HCT116 (cell line): ENCODE results near the gene GIN1. TPM values are rescaled to one million over a fixed set of nuclear protein-coding genes. Genes with fewer than 3 reads are reported as not detected.

ENCODE experiments used
- ATAC-seq: fragments of 200-7000 bp; cut with Tn5 transposase; 2 replicates; pipeline ENCODE4 v1.9.1; 2020; ENCODE audit warnings: mild to moderate bottlenecking, moderate library complexity
- BruUV-seq: library from RNA; stranded (reverse); fragments of 400-500 nt; replicated peaks from 2 replicates; lab custom pipeline; 2021; lab: Mats Ljungman, UMichigan
- CTCF ChIA-PET: fragments of 300-600 bp; sonication (Branson Sonifier 250); formaldehyde crosslinking; loops from one replicate; lab custom pipeline; 2021; ENCODE audit warnings: antibody characterized with exemption; lab: Charles Lee
- POLR2A ChIA-PET: fragments of 300-600, 350-600 bp; sonication (Branson Sonifier 250); formaldehyde crosslinking; loops from one replicate; lab custom pipeline; 2021; ENCODE audit warnings: antibody characterized with exemption; lab: Charles Lee
- RAD21 ChIA-PET, 2 experiments: fragments of 300-600 bp; sonication (Branson Sonifier 250); formaldehyde crosslinking; loops; one replicate each; lab custom pipeline; 2023; ENCODE audit warnings: low total read pairs in 2 of 2; ENCODE audit not compliant: uncharacterized antibody in 2 of 2, unreplicated experiment in 2 of 2, low non-redundant PET in 1 of 2; lab: Charles Lee
- DNase-seq: peaks from one replicate; pipeline ENCODE4 v3.0.0-alpha.2; 2010; ENCODE audit warnings: low read depth, low spot score
- H2AFZ ChIP-seq: fragments of 200-600 bp; shearing (Covaris generic), sonication (generic); 2 replicates; pipeline ENCODE4 v1.6.1; 2017; ENCODE audit warnings: low read depth, mixed run types, mixed read lengths, antibody characterized with exemption, low read length; ENCODE audit not compliant: poor library complexity, severe bottlenecking
- H3K27ac ChIP-seq: 2 replicates; pipeline ENCODE4 v1.5.1; 2012; ENCODE audit warnings: low read depth, low read length
- H3K27me3 ChIP-seq: fragments of 200-600 bp; sonication (generic); 2 replicates; pipeline ENCODE4 v1.6.1; 2016; ENCODE audit warnings: mixed run types, low read length, mixed read lengths; ENCODE audit not compliant: insufficient read depth
- H3K36me3 ChIP-seq, 2 experiments: fragments of 200-500 bp in 1 of 2; fragments of 200-600 bp in 1 of 2; sonication (Bioruptor generic) in 1 of 2; sonication (generic) in 1 of 2; 2 replicates each; pipeline versions ENCODE4 v1.5.1 to v1.6.1; 2014 to 2016; ENCODE audit warnings: low read length in 2 of 2, inconsistent platforms in 1 of 2, mixed read lengths in 1 of 2, mixed run types in 1 of 2; ENCODE audit not compliant: insufficient read depth in 2 of 2, control insufficient read depth in 1 of 2
- H3K4me1 ChIP-seq, 2 experiments: fragments of 200-600 bp in 1 of 2; sonication (generic) in 1 of 2; 2 replicates each; pipeline versions ENCODE4 v1.5.1 to v1.6.1; 2012 to 2017; ENCODE audit warnings: low read length in 2 of 2, inconsistent platforms in 1 of 2, mild to moderate bottlenecking in 1 of 2, mixed read lengths in 1 of 2, mixed run types in 1 of 2, moderate library complexity in 1 of 2; ENCODE audit not compliant: insufficient read depth in 2 of 2, control insufficient read depth in 1 of 2
- H3K4me2 ChIP-seq: fragments of 200-600 bp; sonication (generic); 2 replicates; pipeline ENCODE4 v1.6.1; 2017; ENCODE audit warnings: mixed run types, low read length, mixed read lengths
- H3K4me3 ChIP-seq, 2 experiments: fragments of 200-600 bp in 1 of 2; sonication (generic) in 1 of 2; replicated peaks in 1 of 2; 2 replicates each; pipeline ENCODE4 v1.5.1; 2011 to 2016; ENCODE audit warnings: low read length in 2 of 2, control low read depth in 1 of 2, low read depth in 1 of 2, mild to moderate bottlenecking in 1 of 2, mixed read lengths in 1 of 2, mixed run types in 1 of 2
- H3K79me2 ChIP-seq: fragments of 200-600 bp; sonication (generic); 2 replicates; pipeline ENCODE4 v1.6.1; 2017; ENCODE audit warnings: mild to moderate bottlenecking, mixed run types, low read length, moderate library complexity, mixed read lengths; ENCODE audit not compliant: insufficient read depth
- H3K9ac ChIP-seq: fragments of 200-600 bp; sonication (generic); 2 replicates; pipeline ENCODE4 v1.6.1; 2016; ENCODE audit warnings: low read length, mixed read lengths
- H3K9me2 ChIP-seq: fragments of 200-600 bp; sonication (generic), shearing (Covaris generic); 2 replicates; pipeline ENCODE4 v1.6.1; 2017; ENCODE audit warnings: mixed run types, mild to moderate bottlenecking, moderate library complexity; ENCODE audit not compliant: insufficient read depth
- H3K9me3 ChIP-seq, 2 experiments: fragments of 200-500 bp in 1 of 2; fragments of 200-600 bp in 1 of 2; sonication (Bioruptor generic) in 1 of 2; sonication (generic) in 1 of 2; 2 replicates each; pipeline ENCODE4 v1.6.1; 2014 to 2017; ENCODE audit warnings: low read length in 2 of 2, mixed read lengths in 2 of 2, inconsistent platforms in 1 of 2, low read depth in 1 of 2, mild to moderate bottlenecking in 1 of 2, mixed run types in 1 of 2, moderate library complexity in 1 of 2; ENCODE audit not compliant: control insufficient read depth in 1 of 2, insufficient read depth in 1 of 2
- H4K20me1 ChIP-seq: fragments of 200-600 bp; sonication (generic), shearing (Covaris generic); 2 replicates; pipeline ENCODE4 v1.6.1; 2017; ENCODE audit warnings: mixed run types, mild to moderate bottlenecking, moderate library complexity; ENCODE audit not compliant: insufficient read depth
- ATF3 ChIP-seq: IDR thresholded peaks from 2 replicates; pipeline ENCODE4 v1.6.1; 2012
- CBX3 ChIP-seq: IDR thresholded peaks from 2 replicates; pipeline ENCODE4 v1.6.1; 2012; ENCODE audit warnings: low read depth
- EGR1 ChIP-seq: IDR thresholded peaks from 2 replicates; pipeline ENCODE4 v1.6.1; 2012; ENCODE audit warnings: low read depth
- EZH2 ChIP-seq: fragments of 200-600 bp; sonication (generic); IDR thresholded peaks from 2 replicates; pipeline ENCODE4 v1.6.1; 2017; ENCODE audit warnings: antibody characterized with exemption, mixed run types
- POLR2A ChIP-seq: IDR thresholded peaks from 2 replicates; pipeline ENCODE4 v1.7.0; 2011; ENCODE audit warnings: borderline replicate concordance; ENCODE audit not compliant: insufficient read depth, insufficient read length; ENCODE audit errors: extremely low read depth
- POLR2AphosphoS5 ChIP-seq: IDR thresholded peaks from 2 replicates; pipeline ENCODE4 v1.6.1; 2011; ENCODE audit warnings: mild to moderate bottlenecking, low read depth, low read length, moderate library complexity
- RAD21 ChIP-seq: IDR thresholded peaks from 2 replicates; pipeline ENCODE4 v1.6.1; 2012; ENCODE audit warnings: low read depth, mild to moderate bottlenecking
- SIN3A ChIP-seq: IDR thresholded peaks from 2 replicates; pipeline ENCODE4 v1.6.1; 2012; ENCODE audit warnings: low read depth
- ZNF274 ChIP-seq: fragments of 200-500 bp; sonication (Bioruptor generic); IDR thresholded peaks from 2 replicates; pipeline ENCODE4 v1.6.1; 2014; ENCODE audit warnings: mild to moderate bottlenecking, low read depth, low read length, inconsistent platforms
- intact Hi-C: fragments of 100-400 bp; cut with micrococcal nuclease; formaldehyde crosslinking; loops from 2 replicates; pipeline ENCODE4 v1.10.0; 2022
- total RNA-seq: library from RNA; stranded (reverse); gene quantifications from one replicate; pipeline ENCODE4 v1.2.1, GENCODE V29; 2021; ENCODE audit not compliant: unreplicated experiment
- TF ChIP-seq, protein P1 (sequence below): IDR thresholded peaks from 2 replicates; pipeline ENCODE4 v1.6.1; 2011; ENCODE audit warnings: mild to moderate bottlenecking, low read length, moderate library complexity; ENCODE audit not compliant: insufficient replicate concordance; ENCODE audit errors: extremely low read depth

The GIN1 gene
- total RNA-seq, 1 experiment from 2014 or later, result 11.0 TPM

DNA sequence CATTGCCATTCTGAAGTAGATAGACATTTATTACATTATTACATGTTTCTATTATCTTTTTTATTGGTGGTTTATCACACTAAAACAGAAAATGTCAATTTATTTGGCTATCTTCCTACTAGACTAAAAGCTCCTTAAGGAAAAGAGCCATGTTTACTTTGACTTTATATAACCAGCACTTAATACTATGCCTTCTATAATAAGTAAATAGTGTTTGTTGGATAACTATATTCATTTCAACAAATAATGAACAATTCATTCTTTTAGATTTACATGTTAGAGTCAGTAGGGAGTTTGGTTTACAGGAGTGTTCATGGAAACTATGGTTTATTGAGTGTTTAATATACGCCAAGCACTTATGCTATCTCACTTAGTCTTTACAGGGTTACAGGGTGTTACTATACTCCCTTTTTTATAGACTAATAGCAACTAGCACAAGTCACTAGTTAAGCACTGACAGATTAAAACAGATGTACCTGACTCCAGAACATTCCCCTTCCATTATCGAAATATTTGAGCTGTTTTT lies 7.4 kb upstream of the GIN1 start:
- H3K36me3 ChIP-seq, result no peaks in the 10 kb centered on the region
- H2AFZ ChIP-seq, result no peak overlapping the region
- H3K9me3 ChIP-seq, result no peaks in the 10 kb centered on the region
- intact Hi-C loops, result loop anchor here (10.0 kb wide), 1 partner anchor 353 kb away; no protein-coding TSS in a partner anchor
- ATAC-seq, result no peak
- H3K4me1 ChIP-seq, result no peaks in the 10 kb centered on the region
- CTCF ChIA-PET, result interaction anchor here (1.6 kb wide), 1 partner anchor 12 kb away, joined by 4 read pairs; no protein-coding TSS in a partner anchor
- no peak overlapping the region for H3K9ac ChIP-seq
- RAD21 ChIA-PET, result no interaction called here
- DNase-seq, result no peak
- H3K4me3 ChIP-seq, result no peak overlapping the region
- no peak for TF ChIP-seq SIN3A
- no peak for TF ChIP-seq RAD21
- no peak for TF ChIP-seq CBX3
- TF ChIP-seq, protein P1, sequence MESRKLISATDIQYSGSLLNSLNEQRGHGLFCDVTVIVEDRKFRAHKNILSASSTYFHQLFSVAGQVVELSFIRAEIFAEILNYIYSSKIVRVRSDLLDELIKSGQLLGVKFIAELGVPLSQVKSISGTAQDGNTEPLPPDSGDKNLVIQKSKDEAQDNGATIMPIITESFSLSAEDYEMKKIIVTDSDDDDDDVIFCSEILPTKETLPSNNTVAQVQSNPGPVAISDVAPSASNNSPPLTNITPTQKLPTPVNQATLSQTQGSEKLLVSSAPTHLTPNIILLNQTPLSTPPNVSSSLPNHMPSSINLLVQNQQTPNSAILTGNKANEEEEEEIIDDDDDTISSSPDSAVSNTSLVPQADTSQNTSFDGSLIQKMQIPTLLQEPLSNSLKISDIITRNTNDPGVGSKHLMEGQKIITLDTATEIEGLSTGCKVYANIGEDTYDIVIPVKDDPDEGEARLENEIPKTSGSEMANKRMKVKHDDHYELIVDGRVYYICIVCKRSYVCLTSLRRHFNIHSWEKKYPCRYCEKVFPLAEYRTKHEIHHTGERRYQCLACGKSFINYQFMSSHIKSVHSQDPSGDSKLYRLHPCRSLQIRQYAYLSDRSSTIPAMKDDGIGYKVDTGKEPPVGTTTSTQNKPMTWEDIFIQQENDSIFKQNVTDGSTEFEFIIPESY, result no peak
- TF ChIP-seq EGR1, result no peak
- TF ChIP-seq EZH2, result no peak
- no TSS peak for BruUV-seq
- peaks cover 21% of the 10 kb centered on the region for H3K79me2 ChIP-seq
- H4K20me1 ChIP-seq, result no peaks in the 10 kb centered on the region
- H3K4me2 ChIP-seq, result no peak overlapping the region
- no peak overlapping the region for H3K27ac ChIP-seq
- H3K27me3 ChIP-seq, result no peaks in the 10 kb centered on the region
- no peaks in the 10 kb centered on the region for H3K9me2 ChIP-seq
- POLR2A ChIA-PET, result no interaction called here

GRCh38 chr5:103126557-103126956 lies 6.6 kb upstream of the GIN1 start:
- H3K9ac ChIP-seq, result no peak overlapping the region
- no peaks in the 10 kb centered on the region for H3K27me3 ChIP-seq
- ChIA-PET POLR2A (no interaction called here), RAD21 (no interaction called here), CTCF (interaction anchor here (0.7 to 1.6 kb wide), 2 partner anchors 13 to 98 kb away, joined by 3 to 4 read pairs; no protein-coding TSS in a partner anchor)
- BruUV-seq, result no TSS peak
- H3K4me3 ChIP-seq, result no peak overlapping the region
- DNase-seq, result no peak
- no peaks in the 10 kb centered on the region for H3K9me2 ChIP-seq
- peaks cover 29% of the 10 kb centered on the region for H3K79me2 ChIP-seq
- TF ChIP-seq ZNF274 (no peak), ATF3 (no peak), SIN3A (no peak), POLR2AphosphoS5 (no peak), POLR2A (no peak)
- no peaks in the 10 kb centered on the region for H4K20me1 ChIP-seq
- intact Hi-C loops, result loop anchor here (10.0 kb wide), 1 partner anchor 352 kb away; no protein-coding TSS in a partner anchor
- no peaks in the 10 kb centered on the region for H3K9me3 ChIP-seq
- H3K36me3 ChIP-seq, result no peaks in the 10 kb centered on the region
- H3K4me2 ChIP-seq, result no peak overlapping the region
- no peak overlapping the region for H2AFZ ChIP-seq
- no peak for ATAC-seq
- H3K4me1 ChIP-seq, result peaks cover 0 to 3% of the 10 kb centered on the region in 2 experiments; a peak in 3 of 4 replicates
- H3K27ac ChIP-seq, result no peak overlapping the region
